GM06990 (cell line): ENCODE data around the gene DIRAS1.

Source experiments
- DNase-seq: peaks from one replicate; pipeline ENCODE4 v3.0.0-alpha.2; 2011; ENCODE audit not compliant: insufficient read length; ENCODE audit errors: extremely low read depth
- H3K27me3 ChIP-seq: replicated peaks from 2 replicates; pipeline ENCODE4 v1.6.0; 2011; ENCODE audit warnings: low read length; ENCODE audit not compliant: control insufficient read depth, insufficient read depth
- H3K36me3 ChIP-seq: 2 replicates; pipeline ENCODE4 v1.5.1; 2011; ENCODE audit warnings: low read length; ENCODE audit not compliant: control insufficient read depth, insufficient read depth
- H3K4me3 ChIP-seq: replicated peaks from 2 replicates; pipeline ENCODE4 v1.5.1; 2011; ENCODE audit warnings: low read depth, mild to moderate bottlenecking, control low read depth, low read length
- CTCF ChIP-seq: IDR thresholded peaks from 2 replicates; pipeline ENCODE4 v1.5.1; 2011; ENCODE audit warnings: low read length, control low read depth, mild to moderate bottlenecking, inconsistent platforms; ENCODE audit not compliant: insufficient read depth, poor library complexity, severe bottlenecking

Gene DIRAS1

GRCh38 chr19:2756921-2757881, 36.0 kb upstream of the DIRAS1 start:
- DNase-seq: no peak
- peaks cover 30% of the 10 kb centered on the region for H3K36me3 ChIP-seq
- no peak overlapping the region for H3K4me3 ChIP-seq
- TF ChIP-seq CTCF: no peak
- no peaks in the 10 kb centered on the region for H3K27me3 ChIP-seq

GRCh38 chr19:2756477-2756876, 35.3 kb upstream of the DIRAS1 start:
- peaks cover 30% of the 10 kb centered on the region for H3K36me3 ChIP-seq
- H3K4me3 ChIP-seq: no peak overlapping the region
- TF ChIP-seq CTCF: no peak
- DNase-seq: no peak
- H3K27me3 ChIP-seq: no peaks in the 10 kb centered on the region

- H3K27me3 ChIP-seq: no peaks in the 10 kb centered on the region
- peaks cover 26% of the 10 kb centered on the region for H3K36me3 ChIP-seq
- H3K4me3 ChIP-seq: no peak overlapping the region
- DNase-seq: no peak
- TF ChIP-seq CTCF: no peak
Measured at GRCh38 chr19:2755811-2756210, 34.6 kb upstream of the DIRAS1 start.

GRCh38 chr19:2755448-2755705, 34.2 kb upstream of the DIRAS1 start:
- TF ChIP-seq CTCF: no peak
- DNase-seq: no peak
- H3K27me3 ChIP-seq: no peaks in the 10 kb centered on the region
- H3K36me3 ChIP-seq: peaks cover 24% of the 10 kb centered on the region
- no peak overlapping the region for H3K4me3 ChIP-seq

- peaks cover 24% of the 10 kb centered on the region for H3K36me3 ChIP-seq
- H3K4me3 ChIP-seq: no peak overlapping the region
- no peak for TF ChIP-seq CTCF
- DNase-seq: no peak
- no peaks in the 10 kb centered on the region for H3K27me3 ChIP-seq
Measured at GRCh38 chr19:2754659-2755447, 33.7 kb upstream of the DIRAS1 start.
